DND-41 (cell line): ENCODE results near the gene SCYL2.

Source experiments
- CTCF ChIP-seq: IDR thresholded peaks from 2 replicates; pipeline ENCODE4 v1.5.1; 2012; ENCODE audit warnings: borderline replicate concordance, low read length, moderate library complexity, mild to moderate bottlenecking; ENCODE audit not compliant: poor library complexity, severe bottlenecking; ENCODE audit errors: extremely low read depth
- EZH2 ChIP-seq: IDR thresholded peaks from 3 replicates; pipeline ENCODE4 v1.6.1; 2012; ENCODE audit warnings: borderline replicate concordance, low read depth, mild to moderate bottlenecking, moderate library complexity, low read length, inconsistent platforms; ENCODE audit not compliant: severe bottlenecking

- TF ChIP-seq CTCF (no peak), EZH2 (no peak)
These were observed 121.4 kb downstream of the SCYL2 start for GRCh38 chr12:100388382-100388781.
